ENCODE results near the gene ADD2.

DNA sequence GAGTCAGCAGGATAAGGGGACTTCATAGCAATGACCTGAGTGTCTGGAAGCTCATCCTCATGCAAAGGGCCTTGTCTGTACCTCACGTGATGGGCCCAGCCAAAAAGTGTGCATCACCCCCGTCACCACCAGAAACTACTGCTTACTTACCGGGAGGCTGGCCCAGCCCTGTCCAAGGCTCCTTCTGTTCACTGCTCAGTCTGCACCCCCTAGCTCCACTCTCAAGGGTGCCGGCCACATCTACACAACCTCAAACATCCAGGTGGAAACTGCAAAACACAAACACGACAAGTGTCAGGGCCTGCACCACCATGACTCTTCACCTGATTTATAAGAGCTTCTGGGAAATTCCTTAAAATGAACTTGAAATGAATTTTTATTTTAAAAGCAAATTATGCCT lies 55.1 kb downstream of the ADD2 start:
- no peak for TF ChIP-seq CTCF (IDR thresholded peaks at IDR 0.05)
- TF ChIP-seq EZH2 (IDR thresholded peaks at IDR 0.05; ENCODE audit: borderline replicate concordance, insufficient read depth, low read depth, low read length, poor library complexity, severe bottlenecking) = no peak

All from B cell (primary cell).